NCI-H526 treated with DMSO at 0.1 percent for 48 hours (cell line): ENCODE measurements around the gene SLC49A3.
"Not testable (repeated sequence)": the region's sequence is repeated elsewhere in the genome, so short reads cannot be mapped to it uniquely, and the experiment has no call there.

Experiments
- DNase-seq: peaks from one replicate; lab custom pipeline; 2025; lab: John Stamatoyannopoulos, UW

Gene SLC49A3

DNA sequence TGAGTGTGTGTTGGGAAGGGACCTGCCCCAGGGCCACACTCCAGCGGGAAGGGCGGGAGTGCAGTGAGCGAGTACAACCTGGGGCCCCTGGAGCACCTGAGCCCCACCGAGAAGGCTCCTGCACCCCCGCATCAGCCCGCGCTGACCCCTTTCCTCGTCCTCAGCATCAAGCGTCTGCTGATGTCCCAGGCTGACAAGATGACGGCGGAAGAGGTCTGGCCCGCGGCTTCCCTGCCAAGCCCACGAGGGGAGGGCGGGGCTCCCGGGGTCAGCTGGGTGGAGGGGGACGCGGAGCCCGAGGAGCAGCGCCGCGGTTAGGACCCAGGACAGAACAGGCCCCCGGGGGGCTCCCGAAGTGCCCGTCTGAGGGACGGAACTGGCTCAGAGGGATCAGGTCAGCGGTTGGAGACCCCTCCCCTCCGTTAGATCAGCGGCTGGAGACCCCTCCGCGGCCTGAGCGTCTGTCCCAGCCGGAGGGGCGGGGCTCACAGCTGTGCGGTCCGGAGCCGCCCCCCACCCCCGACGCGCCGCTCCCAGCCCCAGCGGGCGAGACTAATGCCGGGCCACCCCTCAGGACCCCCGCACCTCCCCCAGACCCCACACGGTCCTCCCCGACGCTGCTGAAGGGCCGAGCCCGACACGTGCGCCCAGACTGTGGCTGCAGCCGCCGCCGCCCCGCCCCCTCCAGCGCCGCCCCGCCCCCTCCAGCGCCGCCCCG lies 7.9 kb downstream of the SLC49A3 start:
- no peak for DNase-seq

DNA sequence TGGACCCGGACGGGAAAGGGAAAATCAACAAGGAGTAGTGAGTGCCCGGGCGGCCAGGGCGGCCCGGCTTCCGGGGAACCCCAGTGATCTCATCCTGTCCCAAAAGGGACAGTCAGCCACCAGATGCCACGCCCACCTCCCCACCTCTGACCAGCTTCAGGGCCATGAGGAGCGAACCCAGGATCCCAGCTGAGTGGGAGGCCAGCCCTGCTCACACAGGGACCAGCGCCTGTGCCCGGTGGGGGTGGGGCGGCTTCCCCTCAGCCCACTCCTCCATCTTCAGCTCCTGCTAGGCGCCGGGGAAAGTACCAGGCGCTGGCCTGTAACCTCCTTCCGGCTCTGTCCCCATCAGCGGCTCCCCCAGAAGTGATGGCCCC lies 8.4 kb downstream of the SLC49A3 start:
- no peak for DNase-seq

DNA sequence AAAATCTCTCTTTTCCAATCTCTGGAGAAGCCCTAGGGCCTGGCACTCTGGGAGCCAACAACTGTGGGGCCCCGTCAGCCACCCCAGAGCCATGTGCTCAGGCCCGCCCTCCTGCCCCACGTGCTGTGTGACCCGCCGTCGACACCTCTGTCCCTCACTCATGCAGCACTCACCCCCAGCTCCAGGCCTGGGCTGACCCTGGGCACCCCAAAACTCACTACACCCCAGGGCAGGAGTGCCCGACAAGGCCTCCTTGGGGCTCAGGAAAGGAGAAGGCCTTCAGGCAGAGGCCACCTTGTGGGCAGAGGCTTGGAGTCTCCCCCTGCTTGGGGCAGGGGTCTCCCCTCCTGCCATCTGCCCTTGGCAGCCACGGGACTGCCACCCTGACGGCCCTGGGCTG lies 8.9 kb downstream of the SLC49A3 start:
- DNase-seq = no peak

DNA sequence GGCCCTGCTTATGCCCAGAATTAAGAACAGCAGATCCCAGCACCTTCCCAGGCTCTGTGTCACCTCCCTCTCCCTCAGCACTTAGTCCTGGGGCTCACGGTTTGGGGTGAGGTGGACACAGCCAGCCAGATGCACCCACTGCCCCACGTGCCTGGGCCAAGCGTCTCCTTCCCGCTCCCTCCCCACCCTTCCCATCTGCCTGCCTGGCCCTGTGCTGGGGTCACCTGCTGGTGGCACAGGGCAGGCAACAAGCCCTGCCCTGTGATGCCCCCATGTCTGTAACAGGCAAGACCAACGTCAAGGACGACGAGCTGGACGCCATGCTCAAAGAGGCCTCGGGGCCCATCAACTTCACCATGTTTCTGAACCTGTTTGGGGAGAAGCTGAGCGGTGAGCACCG lies 9.3 kb downstream of the SLC49A3 start:
- DNase-seq = no peak

DNA sequence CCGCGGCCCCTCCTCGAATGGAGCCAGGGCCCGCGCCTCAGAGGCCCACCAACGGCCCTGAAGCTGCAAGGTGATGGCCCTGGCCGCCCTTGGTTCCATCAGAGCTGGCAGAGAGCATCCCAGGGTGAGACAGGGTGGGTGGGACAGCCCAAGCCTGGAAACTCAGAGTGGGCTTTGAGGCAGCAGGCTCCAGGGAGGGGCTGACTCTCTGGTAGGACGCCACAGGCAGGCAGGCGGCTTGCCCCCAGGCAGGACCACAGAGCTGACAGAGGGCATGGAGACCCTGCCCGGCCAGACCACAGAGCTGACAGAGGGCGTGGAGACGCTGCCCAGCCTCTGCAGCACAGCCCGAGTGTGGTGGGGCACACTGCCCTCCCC lies 9.9 kb downstream of the SLC49A3 start:
- no peak for DNase-seq

DNA sequence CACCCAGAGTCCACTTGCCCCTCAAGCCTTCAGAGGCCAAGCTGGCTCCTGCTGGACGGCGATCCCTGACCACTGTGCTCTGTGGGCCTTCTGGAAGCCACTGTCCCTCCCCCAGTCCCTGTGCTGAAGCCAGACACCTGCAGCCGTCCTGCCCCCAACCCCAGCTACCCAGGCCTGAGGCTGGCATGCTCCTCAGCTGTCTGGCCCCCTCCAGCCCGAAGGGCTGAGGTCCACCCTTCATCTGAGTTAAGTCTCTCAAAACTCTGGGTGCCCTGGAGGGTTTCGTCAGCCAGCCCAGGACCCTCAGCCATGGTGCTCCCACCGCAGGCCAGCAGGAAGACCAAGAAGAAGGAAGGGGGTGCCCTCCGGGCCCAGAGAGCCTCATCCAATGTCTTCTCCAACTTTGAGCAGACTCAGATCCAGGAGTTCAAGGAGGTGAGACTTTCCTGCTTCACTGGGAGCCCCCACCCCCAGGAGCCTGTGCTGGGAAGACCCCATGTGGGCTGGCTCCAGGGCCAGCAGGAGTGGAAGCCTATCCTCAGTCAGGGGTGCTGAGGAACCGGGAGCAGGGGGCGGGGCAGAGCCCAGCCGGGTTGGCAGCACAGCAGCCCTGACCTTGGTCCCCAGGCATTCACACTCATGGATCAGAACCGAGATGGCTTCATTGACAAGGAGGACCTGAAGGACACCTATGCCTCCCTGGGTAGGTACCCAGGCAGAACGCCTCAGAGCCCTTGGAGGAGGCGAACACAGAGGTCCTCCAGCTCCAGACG lies 10.4 kb downstream of the SLC49A3 start:
- DNase-seq = no peak

DNA sequence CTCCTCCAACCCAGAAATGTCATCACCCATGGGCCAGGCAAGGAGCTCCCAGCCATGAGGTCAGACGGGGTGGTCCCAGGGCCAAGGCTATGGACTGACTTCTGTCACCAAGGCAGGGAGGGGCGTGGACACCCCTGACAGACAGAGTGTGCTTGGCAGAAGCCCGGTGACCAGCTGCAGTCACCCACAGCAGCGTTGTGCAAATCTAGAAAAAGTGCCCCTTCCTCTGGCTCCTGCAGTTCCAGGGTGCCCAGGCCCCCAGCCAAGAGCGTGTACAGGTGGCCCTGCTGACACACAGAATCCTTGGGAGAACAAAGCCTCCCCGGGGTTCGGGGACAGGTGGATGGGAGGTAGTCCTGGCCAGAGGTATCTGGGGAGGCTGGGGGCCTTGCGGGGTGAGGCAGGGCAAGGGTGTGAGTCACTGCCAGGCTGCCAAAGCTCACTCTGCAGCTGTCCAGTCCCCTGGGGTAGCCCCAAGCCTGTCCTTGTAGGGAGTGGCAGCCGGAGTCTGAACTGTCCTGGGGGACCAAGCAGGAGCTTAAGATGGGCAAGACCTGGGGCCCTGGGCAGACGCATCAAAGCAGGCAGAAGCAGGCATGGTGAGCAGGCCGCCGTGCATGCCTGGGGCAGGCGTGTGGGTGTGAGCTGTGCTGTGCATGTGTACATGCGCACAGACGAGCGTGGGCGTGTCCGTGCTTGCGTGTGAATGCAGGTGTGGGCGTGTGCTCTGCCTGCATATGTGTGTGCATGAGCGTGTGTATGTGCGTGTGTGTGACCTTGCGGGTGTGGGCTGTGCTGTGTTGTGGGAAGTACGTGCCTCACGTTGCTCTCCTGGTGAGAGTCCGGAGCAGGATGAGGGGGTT lies 11.3 kb downstream of the SLC49A3 start:
- DNase-seq = peak; percentile 10

DNA sequence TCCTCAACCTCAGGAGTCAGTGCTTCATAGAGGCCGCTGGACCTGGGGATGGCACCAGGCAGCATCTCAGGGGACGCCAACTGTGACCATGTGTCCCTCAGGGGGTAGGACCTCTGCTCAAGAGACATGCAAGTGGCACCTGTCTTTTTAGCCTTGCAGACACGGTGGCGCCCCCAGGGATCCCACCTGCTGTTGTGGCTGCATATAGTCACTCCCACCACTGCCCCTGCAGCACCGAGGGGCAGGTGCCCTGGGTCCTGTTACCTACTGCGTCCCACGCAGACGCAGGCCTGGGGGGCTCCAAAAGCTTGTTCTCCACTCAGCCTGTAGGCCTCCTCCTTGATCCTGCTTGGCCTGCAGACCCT lies 12.1 kb downstream of the SLC49A3 start:
- no peak for DNase-seq

DNA sequence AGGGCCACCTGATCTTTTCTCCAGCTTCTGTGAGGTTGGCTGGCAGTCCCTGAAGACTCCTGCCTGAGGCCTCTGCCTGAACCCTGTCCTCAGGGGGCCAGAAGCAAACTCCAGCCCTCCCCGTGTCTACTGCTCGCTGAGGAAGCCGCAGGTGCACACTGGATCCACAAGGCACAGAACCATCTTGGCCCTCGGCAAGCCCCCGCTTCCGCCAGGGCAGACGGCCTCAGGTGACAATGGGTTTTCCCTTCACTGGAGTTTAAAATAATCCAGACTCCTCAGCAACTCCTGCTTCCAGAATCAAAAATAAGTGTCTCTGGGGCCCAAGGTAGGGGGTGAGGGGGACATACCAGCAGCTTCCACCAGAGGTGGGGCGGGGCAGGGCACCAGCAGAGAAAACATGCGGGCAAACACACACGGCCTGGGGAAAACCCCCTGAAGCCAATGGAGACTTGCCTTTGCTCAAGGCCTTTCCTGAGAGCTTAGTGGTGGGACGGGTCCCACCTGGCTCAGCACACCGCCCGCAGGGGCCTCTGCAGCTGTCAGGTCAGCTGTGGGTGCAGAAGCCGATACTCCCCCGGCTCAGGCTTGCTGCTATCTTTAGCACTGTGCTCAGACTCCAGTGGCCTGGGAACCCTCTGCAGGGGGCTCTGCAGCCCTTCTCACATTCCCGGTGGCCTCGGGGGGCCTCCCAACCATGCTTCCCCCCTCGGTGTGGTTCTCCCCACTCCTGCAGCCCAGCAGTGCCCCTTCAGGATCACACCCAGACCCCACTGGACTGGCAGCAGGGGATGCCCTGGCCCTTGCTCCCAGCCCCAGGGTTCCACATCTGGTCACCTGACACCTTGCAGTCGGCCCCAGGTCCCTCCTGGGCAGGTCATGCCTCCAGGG lies 12.7 kb downstream of the SLC49A3 start:
- DNase-seq = no peak

DNA sequence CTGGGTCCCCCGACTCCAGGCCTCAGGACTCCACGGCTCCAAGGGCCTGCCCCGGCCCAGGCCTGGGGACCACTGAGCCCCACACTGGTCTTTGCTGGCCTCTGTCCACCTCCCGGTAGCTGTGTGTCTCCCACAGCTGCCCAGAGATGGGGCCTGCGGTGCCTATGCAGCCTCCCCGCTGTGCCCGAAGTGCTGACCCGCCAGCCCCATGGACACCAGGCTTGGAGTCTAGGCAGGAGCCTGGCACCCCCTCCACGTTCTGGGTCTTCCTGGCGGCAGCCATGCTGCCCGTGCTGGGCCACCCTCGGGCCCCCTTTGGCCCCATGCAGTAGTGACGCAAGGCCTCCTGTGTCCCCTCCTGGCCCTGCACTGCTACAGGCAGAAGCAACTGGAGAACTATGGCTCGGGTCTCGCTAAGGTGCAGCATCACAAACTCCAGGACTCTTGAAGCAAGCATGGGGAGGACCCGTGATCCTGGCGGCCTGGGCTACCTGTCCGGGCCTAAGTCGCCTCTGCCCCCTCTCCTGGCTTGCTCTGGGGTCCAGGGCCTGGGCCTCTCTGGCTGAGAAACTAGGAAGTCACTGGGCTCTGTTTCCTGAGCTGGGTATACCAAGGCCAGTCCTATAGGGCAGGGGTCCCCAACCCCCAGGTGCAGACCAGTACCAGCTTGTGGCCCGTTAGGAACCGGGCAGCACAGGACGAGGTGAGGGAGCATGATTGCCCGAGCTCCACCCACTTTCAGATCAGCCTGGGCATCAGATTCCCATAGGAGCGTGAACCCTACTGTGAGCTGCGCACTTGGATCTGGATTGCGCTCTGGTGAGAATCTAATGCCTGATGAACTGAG lies 13.7 kb downstream of the SLC49A3 start:
- no peak for DNase-seq

DNA sequence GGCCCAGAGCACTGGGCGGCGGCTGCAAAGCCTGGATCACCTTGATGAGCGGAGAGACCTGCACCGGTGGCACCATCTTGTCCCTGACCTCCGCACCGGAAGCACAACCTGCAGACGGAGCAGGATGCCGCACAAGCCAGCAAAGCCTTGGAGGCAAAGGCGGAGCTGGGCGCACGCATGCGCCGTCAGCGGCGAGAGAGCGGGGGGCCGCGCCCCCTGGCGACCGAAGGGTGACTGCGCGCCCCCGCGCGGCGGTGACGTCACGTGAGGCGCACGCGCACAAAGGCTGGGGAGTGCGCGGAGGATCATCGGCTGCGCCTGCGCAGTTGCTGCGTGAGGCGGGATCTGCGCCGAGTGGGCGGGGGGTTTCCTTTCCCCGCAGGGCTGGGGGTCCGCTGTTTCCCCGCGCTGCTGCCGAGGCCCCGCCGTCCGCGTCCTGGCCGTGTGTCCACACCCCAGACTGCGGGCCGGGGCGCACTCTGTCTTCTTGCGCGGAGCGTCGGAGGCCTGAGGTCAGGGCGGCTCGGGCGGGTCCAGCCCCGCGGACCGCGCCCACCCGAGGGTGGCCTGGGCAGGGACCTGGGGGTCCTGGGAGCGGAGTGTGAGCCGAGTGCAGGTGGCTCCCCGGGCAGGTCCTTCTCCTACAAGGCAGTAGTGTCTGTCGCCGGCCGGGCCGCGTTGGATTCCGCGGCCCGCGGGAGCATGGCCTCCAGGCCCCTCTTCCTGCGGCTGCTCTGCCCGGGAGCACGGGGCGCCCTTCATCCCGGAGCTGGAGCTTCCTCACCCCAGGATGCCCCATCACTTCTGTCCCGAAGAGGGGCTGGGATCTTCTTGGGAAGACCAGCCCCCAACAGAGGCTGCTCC lies 14.5 kb downstream of the SLC49A3 start, which contains the start of the genes ATP5ME and MYL5:
TSS of gene ATP5ME (minus strand) at position 105 of the 864 bp plus-strand sequence. CDS start at position 76, 29 bp downstream.
TSS of gene MYL5 (plus strand) at position 371 of the 864 bp plus-strand sequence. CDS start 3,485 bp downstream, outside the sequence.
- DNase-seq = peak; percentile 83

DNA sequence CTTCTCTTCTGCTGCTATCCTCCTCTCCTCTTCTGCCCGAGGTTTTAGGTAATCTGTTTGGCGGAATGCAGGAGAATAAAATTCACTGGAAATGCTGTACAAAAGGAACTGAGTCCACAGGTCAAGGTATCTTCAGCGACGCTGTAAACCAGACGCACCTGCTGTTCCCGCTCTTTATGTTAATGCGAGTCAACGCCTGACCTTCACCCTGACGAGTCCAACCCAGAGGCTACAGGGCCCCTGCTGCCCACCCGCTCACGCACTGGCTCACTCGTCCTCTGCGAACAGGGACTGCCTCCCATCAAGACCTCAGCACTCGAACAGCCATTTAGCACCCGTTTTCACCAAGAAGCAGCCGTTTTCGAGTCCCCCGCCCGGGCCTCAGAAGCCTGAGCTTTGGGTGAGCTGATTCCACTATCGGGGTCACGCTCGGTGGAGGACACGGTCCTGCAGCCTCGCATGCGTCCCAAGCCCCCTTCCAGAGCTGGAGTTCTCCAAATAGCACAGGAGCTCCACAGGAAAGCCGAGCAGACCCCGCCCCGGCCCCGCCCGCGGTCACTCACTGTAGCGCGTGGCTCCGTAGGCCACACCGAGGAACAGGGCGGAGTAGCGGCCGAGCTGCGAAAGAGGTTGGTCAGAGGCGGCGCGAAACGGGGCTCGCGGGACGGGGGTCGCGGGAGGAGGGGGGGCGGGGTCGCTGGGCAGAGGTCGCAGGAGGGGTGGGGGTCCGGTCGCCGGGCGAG lies 15.4 kb downstream of the SLC49A3 start:
- DNase-seq = no peak

DNA sequence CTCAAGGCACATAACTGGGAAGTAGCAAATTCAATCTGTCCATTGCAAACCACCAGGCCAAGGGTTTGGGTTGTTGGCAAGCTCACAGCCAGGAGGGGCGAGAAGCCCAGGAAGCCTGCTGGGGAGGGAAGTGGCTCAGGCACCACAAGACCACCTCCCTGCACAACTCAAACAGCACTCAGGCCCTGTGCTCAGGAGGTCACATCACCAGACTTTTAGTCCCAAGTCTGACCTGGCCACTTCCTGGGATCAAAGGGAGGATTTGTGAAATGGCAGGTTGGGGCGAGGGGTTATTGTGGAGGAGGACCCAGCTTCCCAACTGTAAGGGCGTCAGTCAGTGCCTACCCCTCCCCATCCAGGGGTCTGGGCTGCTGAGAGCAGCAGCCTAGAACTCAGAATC lies 17.2 kb downstream of the SLC49A3 start:
- no peak for DNase-seq

DNA sequence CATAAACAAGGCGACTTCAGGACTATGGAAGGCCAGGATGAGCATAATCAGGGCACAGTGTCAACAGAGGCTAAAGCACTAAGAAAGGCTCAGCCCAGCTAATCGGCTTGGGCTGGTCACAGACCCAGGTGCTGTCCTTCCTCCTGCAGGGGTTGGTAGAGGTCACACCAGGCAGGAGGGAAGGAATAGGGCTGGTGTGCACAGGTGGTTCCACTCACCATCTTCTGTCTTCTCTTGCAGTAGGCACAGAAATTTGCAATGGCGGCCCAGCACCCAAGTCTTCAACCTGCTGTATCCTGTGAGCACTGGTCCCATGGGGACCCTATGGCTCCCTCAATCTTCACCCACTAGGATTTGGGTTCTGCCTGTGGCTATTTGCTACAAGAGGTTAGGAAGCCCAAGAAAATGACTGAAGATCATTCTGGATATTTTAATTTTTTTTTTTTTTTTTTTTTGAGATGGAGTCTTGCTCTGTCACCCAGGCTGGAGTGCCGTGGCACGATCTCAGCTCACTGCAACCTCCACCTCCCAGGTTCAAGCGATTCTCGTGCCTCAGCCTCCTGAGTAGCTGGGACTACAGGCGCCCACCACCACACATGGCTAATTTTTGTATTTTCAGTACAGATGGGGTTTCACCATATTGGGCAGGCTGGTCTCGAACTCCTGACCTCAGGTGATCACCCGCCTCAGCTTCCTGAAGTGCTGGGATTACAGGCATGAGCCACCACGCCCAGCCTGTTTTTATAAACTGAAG lies 19.0 kb downstream of the SLC49A3 start:
- not testable (repeated sequence) for DNase-seq

DNA sequence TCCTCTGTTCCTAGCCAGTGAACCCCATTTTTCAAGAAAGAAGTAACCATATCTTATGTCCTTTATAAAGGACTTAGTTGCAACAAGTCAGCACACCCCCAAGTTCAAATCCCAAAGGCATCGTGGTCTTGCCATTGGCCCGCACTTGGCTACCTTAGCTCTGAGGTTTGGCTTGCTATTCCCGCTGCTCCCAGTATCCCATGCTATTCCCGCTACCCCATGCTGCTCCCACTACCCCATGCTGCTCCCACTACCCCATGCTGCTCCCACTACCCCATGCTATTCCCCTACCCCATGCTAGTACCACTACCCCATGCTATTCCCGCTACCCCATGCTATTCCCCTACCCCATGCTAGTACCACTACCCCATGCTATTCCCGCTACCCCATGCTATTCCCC lies 20.7 kb downstream of the SLC49A3 start:
- DNase-seq = not testable (repeated sequence)

DNA sequence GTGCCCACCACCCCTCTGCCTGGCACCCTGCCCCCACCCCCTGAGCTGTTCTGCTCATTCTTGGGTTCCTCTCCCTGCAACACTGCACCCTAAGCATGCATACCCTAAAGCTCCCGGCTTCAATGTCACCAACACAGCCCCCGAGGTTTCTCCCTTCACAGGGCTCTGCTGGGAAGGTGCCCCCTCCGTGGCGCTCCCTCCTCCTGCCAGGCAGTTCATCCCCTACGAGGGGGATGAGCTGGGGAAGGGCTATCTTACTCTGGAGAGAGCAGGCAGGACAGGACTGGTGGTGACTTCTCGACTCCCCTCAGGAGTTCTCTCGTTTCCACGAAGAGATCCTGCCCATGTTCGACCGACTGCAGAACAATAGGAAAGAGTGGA lies 21.4 kb downstream of the SLC49A3 start:
- no peak for DNase-seq

DNA sequence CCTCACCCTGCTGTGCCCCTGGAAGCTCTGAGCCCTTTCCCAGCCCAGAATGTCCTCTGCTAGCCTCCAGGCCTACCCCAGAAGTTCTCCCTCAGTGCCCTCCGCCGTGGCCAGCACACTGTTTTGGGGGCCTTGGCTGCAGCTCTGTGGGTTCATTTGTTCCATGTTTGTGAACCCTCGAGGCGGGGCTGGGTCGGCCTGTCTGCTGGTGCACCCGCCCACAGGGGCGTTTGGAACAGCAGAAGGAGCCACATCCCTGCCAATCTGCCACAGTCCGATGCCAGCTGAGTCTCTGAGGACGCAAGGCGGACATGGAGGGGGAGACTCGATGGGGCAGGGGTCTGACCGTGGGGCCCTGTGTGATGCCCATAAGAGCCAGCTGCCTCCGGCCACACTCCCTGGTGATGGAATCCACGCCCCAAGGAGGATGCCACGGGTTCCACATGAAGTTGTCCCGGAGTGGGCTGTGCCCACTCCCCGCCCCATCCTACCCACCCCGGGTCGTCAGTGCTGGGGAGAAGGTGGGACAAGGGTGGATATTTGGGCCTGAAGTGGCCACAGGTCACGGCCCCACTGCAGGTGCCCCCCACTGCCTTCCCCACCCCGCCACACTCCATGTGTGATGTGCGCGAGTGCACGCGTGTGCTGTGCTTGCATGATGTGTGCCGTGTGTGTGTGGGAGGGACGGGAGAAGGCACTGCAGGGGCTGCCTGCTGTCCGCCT lies 22.0 kb downstream of the SLC49A3 start:
- no peak for DNase-seq

DNA sequence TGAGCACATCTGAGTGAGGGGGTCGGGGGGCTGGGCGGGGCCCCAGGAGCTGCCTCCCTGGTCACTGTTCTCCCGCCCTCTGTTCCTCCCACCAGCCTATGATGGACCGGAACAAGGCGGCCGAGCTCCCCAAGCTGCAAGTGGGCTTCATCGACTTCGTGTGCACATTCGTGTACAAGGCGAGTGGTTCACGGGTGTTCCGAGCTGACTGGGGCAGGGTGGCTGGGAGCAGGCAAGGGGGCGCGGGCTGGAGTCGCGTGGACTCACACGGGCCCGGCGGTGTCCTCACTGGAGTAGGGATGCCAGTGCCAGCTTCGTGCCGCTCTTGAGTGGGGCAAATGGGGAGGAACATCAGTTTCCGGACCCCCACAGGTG lies 22.5 kb downstream of the SLC49A3 start:
- DNase-seq = no peak
